Neuronal stem cell (in vitro differentiated cells): ENCODE data around the gene MOSMO.

Experiments
- DNase-seq: peaks from one replicate; pipeline ENCODE4 v3.0.0-alpha.2; 2013; ENCODE audit warnings: low spot score
- H2AFZ ChIP-seq: one replicate; pipeline ENCODE4 v1.6.1; 2013; ENCODE audit warnings: mild to moderate bottlenecking, low read length, inconsistent platforms
- H2AK5ac ChIP-seq: 2 replicates; pipeline ENCODE4 v1.6.1; 2013; ENCODE audit warnings: low read depth, mild to moderate bottlenecking, inconsistent platforms, low read length, moderate library complexity, mixed read lengths
- H2BK120ac ChIP-seq: 2 replicates; pipeline ENCODE4 v1.6.1; 2013; ENCODE audit warnings: low read depth, mild to moderate bottlenecking, inconsistent platforms, low read length, moderate library complexity, mixed read lengths
- H2BK12ac ChIP-seq: one replicate; pipeline ENCODE4 v1.6.1; 2013; ENCODE audit warnings: low read length, inconsistent platforms
- H2BK15ac ChIP-seq: 2 replicates; pipeline ENCODE4 v1.6.1; 2013; ENCODE audit warnings: mild to moderate bottlenecking, low read length, inconsistent platforms, mixed read lengths
- H2BK5ac ChIP-seq: one replicate; pipeline ENCODE4 v1.6.1; 2013; ENCODE audit warnings: inconsistent platforms, mild to moderate bottlenecking, low read length, moderate library complexity
- H3K14ac ChIP-seq: one replicate; pipeline ENCODE4 v1.6.1; 2013; ENCODE audit warnings: low read length, inconsistent platforms
- H3K18ac ChIP-seq: 2 replicates; pipeline ENCODE4 v1.6.1; 2013; ENCODE audit warnings: low read length, inconsistent platforms
- H3K23ac ChIP-seq: 2 replicates; pipeline ENCODE4 v1.6.1; 2013; ENCODE audit warnings: low read depth, mild to moderate bottlenecking, mixed read lengths, low read length, inconsistent platforms; ENCODE audit not compliant: poor library complexity
- H3K27ac ChIP-seq: replicated peaks from 3 replicates; pipeline ENCODE4 v1.5.1; 2013; ENCODE audit warnings: low read length, inconsistent platforms
- H3K27me3 ChIP-seq, 3 experiments: 2 replicates each; pipeline ENCODE4 v1.6.1; 2013; ENCODE audit warnings: low read length in 3 of 3, mild to moderate bottlenecking in 2 of 3, inconsistent platforms in 1 of 3, low read depth in 1 of 3, mixed read lengths in 1 of 3, moderate library complexity in 1 of 3; ENCODE audit not compliant: control insufficient read depth in 3 of 3, insufficient read depth in 3 of 3
- H3K36me3 ChIP-seq, 2 donors: replicated peaks in 1 of 2; 2 replicates each; pipeline ENCODE4 v1.6.1; 2013; ENCODE audit warnings: low read length in 2 of 2; ENCODE audit not compliant: control insufficient read depth in 2 of 2, insufficient read depth in 2 of 2
- H3K4ac ChIP-seq: 2 replicates; pipeline ENCODE4 v1.6.1; 2013; ENCODE audit warnings: inconsistent platforms, mild to moderate bottlenecking, low read length, moderate library complexity
- H3K4me1 ChIP-seq, 2 donors: 1 replicate in 1 of 2; 2 replicates in 1 of 2; pipeline ENCODE4 v1.6.1; 2013; ENCODE audit warnings: low read length in 2 of 2, low read depth in 1 of 2; ENCODE audit not compliant: control insufficient read depth in 2 of 2, insufficient read depth in 1 of 2
- H3K4me2 ChIP-seq: one replicate; pipeline ENCODE4 v1.6.1; 2013; ENCODE audit warnings: mild to moderate bottlenecking, low read length, inconsistent platforms; ENCODE audit not compliant: insufficient read depth, poor library complexity, severe bottlenecking
- H3K4me3 ChIP-seq, 2 donors: 2 replicates each; pipeline ENCODE4 v1.5.1; 2013; ENCODE audit warnings: low read length in 2 of 2, mild to moderate bottlenecking in 2 of 2, inconsistent platforms in 1 of 2, moderate library complexity in 1 of 2
- H3K79me1 ChIP-seq: one replicate; pipeline ENCODE4 v1.6.1; 2013; ENCODE audit warnings: low read depth, mild to moderate bottlenecking, inconsistent platforms, low read length, moderate library complexity
- H3K9ac ChIP-seq: one replicate; pipeline ENCODE4 v1.6.1; 2013; ENCODE audit warnings: mild to moderate bottlenecking, low read depth, low read length, inconsistent platforms; ENCODE audit not compliant: poor library complexity
- H3K9me3 ChIP-seq, 2 donors: replicated peaks in 1 of 2; 2 replicates each; pipeline versions ENCODE3 to v1.6.1; 2013; ENCODE audit warnings: low read length in 2 of 2, mild to moderate bottlenecking in 2 of 2, inconsistent platforms in 1 of 2, low read depth in 1 of 2, mixed read lengths in 1 of 2, moderate library complexity in 1 of 2; ENCODE audit not compliant: control insufficient read depth in 2 of 2, insufficient read depth in 1 of 2
- H4K8ac ChIP-seq: one replicate; pipeline ENCODE4 v1.6.1; 2013; ENCODE audit warnings: low read depth, mild to moderate bottlenecking, inconsistent platforms, low read length, moderate library complexity
- H4K91ac ChIP-seq: one replicate; pipeline ENCODE4 v1.6.1; 2013; ENCODE audit warnings: low read length, low read depth, mild to moderate bottlenecking, inconsistent platforms; ENCODE audit not compliant: poor library complexity
- WGBS, 2 donors: extraction: QIAGEN DNeasy Blood & Tissue Kit; methylation state at CpG; one replicate each; pipeline ENCODE4 v1.1.7; 2013; ENCODE audit warnings: missing lambda C conversion rate in 2 of 2, mixed read lengths in 1 of 2; ENCODE audit not compliant: insufficient read length in 2 of 2, insufficient replicate concordance in 1 of 2; ENCODE audit errors: extremely low coverage in 2 of 2; 5-methylcytosine and 5-hydroxymethylcytosine counted together

The MOSMO gene

DNA sequence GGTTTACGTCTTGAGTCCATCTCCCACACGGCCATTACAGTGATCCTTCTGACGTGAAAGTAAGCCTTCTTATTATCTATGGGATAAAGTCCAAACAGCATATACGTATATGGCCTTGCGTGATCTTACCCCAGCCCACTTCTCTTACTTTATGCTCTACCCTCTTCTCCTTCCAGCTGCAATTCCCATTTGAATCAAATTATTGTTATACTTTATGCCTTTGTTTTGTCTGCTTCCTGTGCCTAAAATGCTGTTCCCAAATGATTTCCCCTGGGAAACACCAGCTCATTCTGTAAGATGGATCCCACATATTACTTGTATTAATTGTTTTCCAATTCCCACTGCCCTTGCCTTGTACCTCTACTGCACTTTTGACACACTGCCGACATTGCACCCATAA, 43.6 kb upstream of the MOSMO start:
- Histone ChIP-seq H2AFZ (no peak overlapping the region), H3K9ac (no peak overlapping the region)
- WGBS, 2 donors: no CpG with 5 or more reads among the region's 6 CpGs

DNA sequence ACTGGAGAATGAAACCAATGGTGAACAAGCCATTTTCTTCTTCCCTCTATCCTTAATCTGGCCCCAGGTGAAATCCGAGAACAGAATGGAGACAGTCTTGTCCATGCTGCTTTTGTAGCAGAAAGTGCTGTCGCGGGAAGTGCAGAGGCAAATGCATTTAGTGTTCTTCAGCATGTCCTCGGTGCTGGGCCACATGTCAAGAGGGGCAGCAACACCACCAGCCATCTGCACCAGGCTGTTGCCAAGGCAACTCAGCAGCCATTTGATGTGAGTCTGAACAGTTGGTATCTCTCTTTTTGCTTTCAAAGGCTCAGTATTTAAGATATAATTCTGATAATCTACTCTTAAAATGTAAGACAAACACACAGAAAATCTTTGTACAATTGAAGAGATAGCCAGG, 36.1 kb upstream of the MOSMO start:
- H3K79me1 ChIP-seq: no peaks in the 10 kb centered on the region
- no peak overlapping the region for H3K18ac ChIP-seq
- H3K23ac ChIP-seq: no peak overlapping the region
- no peak overlapping the region for H3K9ac ChIP-seq
- H2AFZ ChIP-seq: no peak overlapping the region
- no peak overlapping the region for H2BK5ac ChIP-seq
- H3K27me3 ChIP-seq: no peaks in the 10 kb centered on the region
- no peak overlapping the region for H4K91ac ChIP-seq
- H3K4me1 ChIP-seq: no peaks in the 10 kb centered on the region
- no peaks in the 10 kb centered on the region for H3K9me3 ChIP-seq
- no peak overlapping the region for H2AK5ac ChIP-seq
- no peak for DNase-seq
- no peak overlapping the region for H2BK15ac ChIP-seq
- peaks cover 29 to 100% of the 10 kb centered on the region in 2 donors for H3K36me3 ChIP-seq
- no peak overlapping the region for H3K4me3 ChIP-seq
- H3K14ac ChIP-seq: no peak overlapping the region
- H3K27ac ChIP-seq: no peak overlapping the region
- H3K4ac ChIP-seq: no peak overlapping the region
- no peak overlapping the region for H4K8ac ChIP-seq
- H2BK120ac ChIP-seq: no peak overlapping the region
- H3K4me2 ChIP-seq: no peak overlapping the region
- WGBS, 2 donors: no CpG with 5 or more reads among the region's 4 CpGs
- H2BK12ac ChIP-seq: no peak overlapping the region

More for the DNA sequence above, 43.6 kb upstream of the MOSMO start:
- Histone ChIP-seq H2BK12ac (no peak overlapping the region), H3K27me3 (no peaks in the 10 kb centered on the region), H3K23ac (no peak overlapping the region), H2BK120ac (no peak overlapping the region), H3K4ac (no peak overlapping the region), H4K91ac (no peak overlapping the region), H3K14ac (no peak overlapping the region), H3K9me3 (no peaks in the 10 kb centered on the region), H3K4me1 (no peaks in the 10 kb centered on the region), H2AK5ac (no peak overlapping the region), H3K79me1 (no peaks in the 10 kb centered on the region), H3K4me3 (no peak overlapping the region), H2BK5ac (no peak overlapping the region), H2BK15ac (no peak overlapping the region), H4K8ac (no peak overlapping the region), H3K18ac (no peak overlapping the region), H3K27ac (no peak overlapping the region), H3K36me3 (peaks cover 35 to 98% of the 10 kb centered on the region in 2 donors), H3K4me2 (no peak overlapping the region)
- no peak for DNase-seq

DNA sequence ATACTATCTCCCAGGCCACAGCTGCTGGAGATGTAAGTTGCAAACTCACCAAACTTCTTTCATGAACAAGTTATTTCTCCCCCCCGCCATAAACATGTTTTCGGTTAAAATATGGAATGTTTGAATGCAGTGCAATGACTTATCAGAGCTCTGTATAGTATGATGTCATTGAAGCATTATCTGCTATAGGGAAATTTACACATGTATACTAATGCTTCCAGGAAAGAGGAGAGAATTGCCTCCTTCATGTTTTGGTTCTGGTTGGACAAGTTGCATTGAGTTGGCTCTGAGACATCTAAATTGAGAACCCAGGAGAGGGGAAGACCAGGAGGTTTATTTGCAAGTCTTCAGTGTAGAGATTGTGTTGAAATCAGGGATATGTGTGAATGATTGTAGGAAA, 34.0 kb upstream of the MOSMO start:
- H2BK5ac ChIP-seq: no peak overlapping the region
- no peak overlapping the region for H3K9ac ChIP-seq
- no peak overlapping the region for H4K8ac ChIP-seq
- H2BK12ac ChIP-seq: no peak overlapping the region
- no peak overlapping the region for H2AFZ ChIP-seq
- peaks cover 32 to 100% of the 10 kb centered on the region in 2 donors for H3K36me3 ChIP-seq
- H4K91ac ChIP-seq: no peak overlapping the region
- H3K4me3 ChIP-seq: no peak overlapping the region
- H3K14ac ChIP-seq: no peak overlapping the region
- no peaks in the 10 kb centered on the region for H3K27me3 ChIP-seq
- no peaks in the 10 kb centered on the region for H3K79me1 ChIP-seq
- no CpG with 5 or more reads among the region's 2 CpGs for WGBS, 2 donors
- H2BK120ac ChIP-seq: no peak overlapping the region
- no peak overlapping the region for H2BK15ac ChIP-seq
- no peak overlapping the region for H3K4ac ChIP-seq
- H3K23ac ChIP-seq: no peak overlapping the region
- DNase-seq: no peak
- no peak overlapping the region for H3K18ac ChIP-seq
- no peak overlapping the region for H3K4me2 ChIP-seq
- no peaks in the 10 kb centered on the region for H3K9me3 ChIP-seq
- H3K4me1 ChIP-seq: no peaks in the 10 kb centered on the region
- H2AK5ac ChIP-seq: no peak overlapping the region
- H3K27ac ChIP-seq: no peak overlapping the region

DNA sequence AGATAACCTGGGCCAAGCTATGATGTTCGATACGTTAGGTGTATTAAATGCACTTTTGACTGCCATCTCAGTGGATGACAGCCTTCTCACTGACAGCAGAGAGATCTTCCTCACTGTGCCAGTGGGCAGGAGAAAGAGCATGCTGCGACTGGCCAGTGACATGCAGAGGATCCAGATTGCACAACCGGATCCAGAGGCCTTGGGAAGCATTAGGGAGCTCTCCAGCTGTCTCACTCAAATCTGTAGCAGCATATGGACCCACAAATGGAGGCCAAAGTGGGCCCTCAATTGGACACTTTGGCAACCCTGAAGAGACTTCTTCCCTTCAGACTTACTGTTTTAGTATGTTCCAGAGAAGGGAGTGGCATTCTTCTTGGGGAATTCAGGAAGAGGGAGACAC, 27.9 kb upstream of the MOSMO start:
- no CpG with 5 or more reads among the region's 4 CpGs for WGBS, 2 donors
- no peak overlapping the region for H3K9ac ChIP-seq
- no peaks in the 10 kb centered on the region for H3K9me3 ChIP-seq
- DNase-seq: no peak
- no peak overlapping the region for H3K4me2 ChIP-seq
- no peak overlapping the region for H3K14ac ChIP-seq
- H2AFZ ChIP-seq: no peak overlapping the region
- no peak overlapping the region for H2BK120ac ChIP-seq
- H3K27ac ChIP-seq: no peak overlapping the region
- H3K18ac ChIP-seq: no peak overlapping the region
- H2AK5ac ChIP-seq: no peak overlapping the region
- no peaks in the 10 kb centered on the region for H3K4me1 ChIP-seq
- no peak overlapping the region for H4K91ac ChIP-seq
- H3K4ac ChIP-seq: no peak overlapping the region
- H4K8ac ChIP-seq: no peak overlapping the region
- H2BK12ac ChIP-seq: no peak overlapping the region
- no peak overlapping the region for H2BK5ac ChIP-seq
- no peaks in the 10 kb centered on the region for H3K79me1 ChIP-seq
- no peak overlapping the region for H2BK15ac ChIP-seq
- H3K27me3 ChIP-seq: no peaks in the 10 kb centered on the region
- H3K23ac ChIP-seq: no peak overlapping the region
- H3K36me3 ChIP-seq: peaks cover 34 to 98% of the 10 kb centered on the region in 2 donors
- H3K4me3 ChIP-seq: no peak overlapping the region
